OCI-LY3 (cell line): ENCODE measurements around the gene CTCFL.

Experiments
- H2AFZ ChIP-seq: fragments of 200-600, 300-600 bp; shearing (Covaris generic); 2 replicates; pipeline ENCODE4 v1.6.0; 2014; ENCODE audit warnings: antibody characterized with exemption, low read depth, low read length
- H3K27ac ChIP-seq: fragments of 200-600, 300-600 bp; sonication (generic); 2 replicates; pipeline ENCODE4 v1.5.1; 2014; ENCODE audit warnings: mild to moderate bottlenecking, low read length, moderate library complexity, mixed read lengths
- H3K27me3 ChIP-seq: fragments of 200-600, 300-600 bp; sonication (generic); 2 replicates; pipeline ENCODE4 v1.6.1; 2014; ENCODE audit warnings: low read depth, low read length, mixed read lengths
- H3K36me3 ChIP-seq: fragments of 200-600, 300-600 bp; sonication (generic); replicated peaks from 2 replicates; pipeline ENCODE3; 2014; ENCODE audit warnings: low read depth, low read length, mixed read lengths
- H3K4me1 ChIP-seq: fragments of 300-600, 200-600 bp; sonication (generic); 2 replicates; pipeline ENCODE4 v1.6.1; 2014; ENCODE audit warnings: low read length, mixed read lengths
- H3K4me2 ChIP-seq: fragments of 200-600, 300-600 bp; sonication (generic); 2 replicates; pipeline ENCODE4 v1.6.1; 2014; ENCODE audit warnings: low read length, mixed read lengths
- H3K4me3 ChIP-seq: fragments of 300-600, 200-600 bp; sonication (generic); 2 replicates; pipeline ENCODE4 v1.5.1; 2014; ENCODE audit warnings: antibody characterized with exemption, mild to moderate bottlenecking, low read length, moderate library complexity
- H3K79me2 ChIP-seq: fragments of 300-600, 200-600 bp; shearing (Covaris generic); 2 replicates; pipeline ENCODE4 v1.6.1; 2014; ENCODE audit warnings: mild to moderate bottlenecking, low read length, mixed read lengths
- H3K9ac ChIP-seq: fragments of 300-600, 200-600 bp; shearing (Covaris generic); 2 replicates; pipeline ENCODE4 v1.6.0; 2014; ENCODE audit warnings: mild to moderate bottlenecking, low read length, moderate library complexity
- H3K9me3 ChIP-seq: fragments of 200-600, 300-600 bp; shearing (Covaris generic); 2 replicates; pipeline ENCODE4 v1.6.1; 2014; ENCODE audit warnings: low read length, mixed read lengths; ENCODE audit not compliant: insufficient read depth
- H4K20me1 ChIP-seq: fragments of 200-600, 300-600 bp; sonication (generic); 2 replicates; pipeline ENCODE4 v1.6.1; 2016; ENCODE audit warnings: low read length, mixed read lengths; ENCODE audit not compliant: insufficient read depth
- EZH2phosphoT487 ChIP-seq: fragments of 200-600 bp; shearing (Covaris generic); IDR thresholded peaks from 2 replicates; pipeline ENCODE4 v1.6.1; 2018; ENCODE audit warnings: antibody characterized with exemption, mixed run types, low read depth
- TF ChIP-seq, protein P1 (sequence below): fragments of 200-600, 300-600 bp; sonication (generic); IDR thresholded peaks from 2 replicates; pipeline ENCODE4 v1.5.1; 2014; ENCODE audit warnings: antibody characterized with exemption, low read length, low read depth

Gene CTCFL

DNA sequence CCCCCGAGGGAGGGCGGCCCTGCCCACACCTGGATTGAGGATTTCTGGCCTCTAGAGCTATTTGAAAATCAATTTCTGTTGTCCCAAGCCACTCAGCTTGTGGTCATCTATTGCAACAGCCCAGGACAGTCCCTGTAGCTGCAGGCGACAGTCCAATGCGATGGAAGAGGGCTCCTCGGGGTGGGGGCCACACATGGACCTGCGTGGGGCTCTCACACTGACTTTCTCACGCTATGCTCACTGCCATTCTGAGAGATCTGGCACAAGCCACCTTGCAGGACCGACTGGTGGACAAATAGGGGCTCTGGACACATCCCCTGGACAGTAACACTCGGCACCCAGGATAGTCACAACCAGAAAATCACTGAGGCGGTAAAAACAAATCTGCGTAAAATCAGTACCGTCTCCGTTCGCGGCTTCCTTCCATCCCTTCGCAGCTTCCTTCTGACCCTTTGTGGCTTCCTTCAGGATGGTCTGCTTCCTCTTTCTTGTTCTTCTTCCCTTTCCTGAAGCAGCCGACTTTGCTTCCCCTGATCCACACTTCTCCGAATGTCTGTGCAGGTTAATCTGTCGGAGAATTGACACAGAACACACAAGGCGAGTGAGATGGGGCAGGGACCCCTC, 21.8 kb downstream of the CTCFL start:
- peaks cover 35% of the 10 kb centered on the region for H3K4me1 ChIP-seq
- H2AFZ ChIP-seq = no peak overlapping the region
- no peaks in the 10 kb centered on the region for H3K9me3 ChIP-seq
- peaks cover 31% of the 10 kb centered on the region for H4K20me1 ChIP-seq
- TF ChIP-seq, protein P1, sequence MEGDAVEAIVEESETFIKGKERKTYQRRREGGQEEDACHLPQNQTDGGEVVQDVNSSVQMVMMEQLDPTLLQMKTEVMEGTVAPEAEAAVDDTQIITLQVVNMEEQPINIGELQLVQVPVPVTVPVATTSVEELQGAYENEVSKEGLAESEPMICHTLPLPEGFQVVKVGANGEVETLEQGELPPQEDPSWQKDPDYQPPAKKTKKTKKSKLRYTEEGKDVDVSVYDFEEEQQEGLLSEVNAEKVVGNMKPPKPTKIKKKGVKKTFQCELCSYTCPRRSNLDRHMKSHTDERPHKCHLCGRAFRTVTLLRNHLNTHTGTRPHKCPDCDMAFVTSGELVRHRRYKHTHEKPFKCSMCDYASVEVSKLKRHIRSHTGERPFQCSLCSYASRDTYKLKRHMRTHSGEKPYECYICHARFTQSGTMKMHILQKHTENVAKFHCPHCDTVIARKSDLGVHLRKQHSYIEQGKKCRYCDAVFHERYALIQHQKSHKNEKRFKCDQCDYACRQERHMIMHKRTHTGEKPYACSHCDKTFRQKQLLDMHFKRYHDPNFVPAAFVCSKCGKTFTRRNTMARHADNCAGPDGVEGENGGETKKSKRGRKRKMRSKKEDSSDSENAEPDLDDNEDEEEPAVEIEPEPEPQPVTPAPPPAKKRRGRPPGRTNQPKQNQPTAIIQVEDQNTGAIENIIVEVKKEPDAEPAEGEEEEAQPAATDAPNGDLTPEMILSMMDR = no peak
- peak; percentile 75; the same call in 1 of the 2 replicates for TF ChIP-seq EZH2phosphoT487
- peak overlapping the region; percentile 27 for H3K4me3 ChIP-seq
- H3K36me3 ChIP-seq = no peaks in the 10 kb centered on the region
- peak overlapping the region; percentile 55 for H3K4me2 ChIP-seq
- H3K79me2 ChIP-seq = no peaks in the 10 kb centered on the region
- peaks cover 70% of the 10 kb centered on the region for H3K27me3 ChIP-seq
- H3K9ac ChIP-seq = no peak overlapping the region
- H3K27ac ChIP-seq = no peak overlapping the region

DNA sequence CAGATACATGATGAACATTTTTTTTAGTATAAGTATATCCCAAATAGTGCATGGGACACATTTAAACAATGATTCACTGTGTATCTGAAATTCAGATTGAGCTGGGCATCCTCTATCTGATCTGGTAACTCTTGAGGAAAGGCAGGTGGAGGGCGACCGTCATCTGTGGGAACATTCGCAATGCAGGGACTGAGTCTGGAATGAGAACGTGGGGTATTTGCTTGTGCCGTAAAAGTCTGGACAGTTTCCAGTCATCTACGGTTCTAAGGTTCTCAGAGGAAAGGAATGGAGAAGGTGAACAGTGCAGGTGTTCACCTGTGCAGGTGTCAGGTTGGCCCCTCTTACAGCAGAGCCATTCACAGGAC, 22.6 kb downstream of the CTCFL start:
- Histone ChIP-seq H3K79me2 (no peaks in the 10 kb centered on the region), H3K36me3 (no peaks in the 10 kb centered on the region), H3K27me3 (peaks cover 70% of the 10 kb centered on the region), H3K9ac (no peak overlapping the region), H4K20me1 (peaks cover 31% of the 10 kb centered on the region), H3K4me2 (no peak overlapping the region), H3K9me3 (no peaks in the 10 kb centered on the region), H3K4me3 (no peak overlapping the region), H3K27ac (no peak overlapping the region), H2AFZ (no peak overlapping the region), H3K4me1 (peaks cover 37% of the 10 kb centered on the region)
- no peak for TF ChIP-seq EZH2phosphoT487
- TF ChIP-seq, protein P1 = no peak

DNA sequence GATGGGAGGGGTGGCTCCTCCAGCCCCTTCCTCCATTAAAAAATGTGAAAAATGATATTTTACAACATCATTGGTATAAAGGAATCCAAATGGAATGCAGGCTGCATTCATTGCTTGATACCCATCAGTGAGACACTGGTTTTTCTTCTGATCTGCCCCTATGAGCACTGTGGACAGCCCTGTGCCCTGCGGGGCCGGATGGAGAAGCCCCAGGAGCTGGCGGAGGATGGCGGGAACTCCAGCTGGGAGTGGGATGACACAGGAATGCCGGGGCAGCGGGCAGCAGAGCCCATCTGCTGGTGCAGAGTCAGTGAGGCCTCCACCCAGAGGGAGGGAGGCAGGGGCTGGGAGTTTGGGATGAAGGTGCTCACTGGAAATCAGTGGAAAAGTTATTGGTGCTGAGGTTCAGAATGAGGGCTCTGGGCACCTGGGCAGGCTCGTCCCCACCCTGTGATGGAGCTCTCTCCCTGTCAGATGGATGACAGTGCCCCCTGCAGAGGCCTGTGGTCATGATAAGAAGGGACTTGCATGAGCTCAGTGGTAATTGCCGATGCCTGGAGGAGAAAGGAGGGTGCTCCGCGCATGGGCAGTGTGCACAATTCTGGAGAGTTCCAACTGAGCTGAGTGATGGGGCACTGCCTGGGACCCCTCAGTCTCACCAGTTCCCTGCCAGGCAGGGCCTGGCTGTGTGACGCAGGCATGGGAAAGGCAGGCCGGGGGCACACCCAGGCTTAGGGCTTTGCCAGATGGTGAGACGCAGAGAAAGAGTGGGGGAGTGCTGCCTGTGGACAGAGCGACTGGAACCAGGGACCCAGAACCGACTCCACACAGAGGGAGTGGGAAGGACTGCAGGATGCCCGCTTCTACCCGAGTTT, 23.2 kb downstream of the CTCFL start:
- H3K79me2 ChIP-seq = no peaks in the 10 kb centered on the region
- TF ChIP-seq, protein P1 = peak; percentile 32
- no peak for TF ChIP-seq EZH2phosphoT487
- no peak overlapping the region for H3K4me3 ChIP-seq

DNA sequence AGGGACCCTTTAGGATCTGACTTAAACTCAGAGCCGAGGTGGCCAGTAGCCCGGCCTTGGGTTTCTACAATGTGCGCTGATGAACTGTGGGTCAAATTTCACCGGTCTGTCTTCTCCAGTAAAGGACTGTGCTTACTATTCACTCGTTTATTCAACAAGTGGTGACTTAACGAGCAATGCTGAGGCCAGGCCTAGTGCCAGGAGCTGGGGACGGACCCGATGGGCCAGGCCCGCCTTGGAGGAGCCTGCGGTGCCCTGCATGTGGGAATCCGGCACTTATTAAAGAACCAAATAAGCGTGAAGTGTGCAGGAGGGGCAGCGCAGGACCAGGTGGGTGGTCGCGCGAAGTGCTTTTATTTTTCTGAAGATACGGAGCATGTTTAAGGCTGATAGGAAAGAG, 24.0 kb downstream of the CTCFL start:
- H3K9ac ChIP-seq = no peak overlapping the region
- TF ChIP-seq, protein P1 = no peak
- no peak for TF ChIP-seq EZH2phosphoT487
- H3K27me3 ChIP-seq = peaks cover 67% of the 10 kb centered on the region
- H3K4me1 ChIP-seq = peaks cover 37% of the 10 kb centered on the region
- H2AFZ ChIP-seq = no peak overlapping the region
- no peak overlapping the region for H3K27ac ChIP-seq
- no peak overlapping the region for H3K4me3 ChIP-seq
- H3K4me2 ChIP-seq = no peak overlapping the region
- no peaks in the 10 kb centered on the region for H3K79me2 ChIP-seq
- H3K9me3 ChIP-seq = no peaks in the 10 kb centered on the region
- no peaks in the 10 kb centered on the region for H3K36me3 ChIP-seq
- H4K20me1 ChIP-seq = peaks cover 31% of the 10 kb centered on the region

More for the DNA sequence above, 23.2 kb downstream of the CTCFL start:
- Histone ChIP-seq H2AFZ (no peak overlapping the region), H3K9ac (no peak overlapping the region), H3K4me2 (no peak overlapping the region), H3K9me3 (no peaks in the 10 kb centered on the region), H3K36me3 (no peaks in the 10 kb centered on the region), H3K27me3 (peaks cover 69% of the 10 kb centered on the region), H3K4me1 (peaks cover 37% of the 10 kb centered on the region), H4K20me1 (peaks cover 31% of the 10 kb centered on the region), H3K27ac (no peak overlapping the region)
